Common myeloid progenitor, CD34-positive (primary cell): ENCODE data around the gene SSBP3.

ENCODE experiments used
- CTCF ChIA-PET: fragments of 350-600 bp; sonication (Branson Sonifier 250); formaldehyde crosslinking; loops from one replicate; lab custom pipeline; 2021; ENCODE audit warnings: antibody characterized with exemption; lab: Charles Lee
- POLR2A ChIA-PET: fragments of 350-600 bp; sonication (Branson Sonifier 250); formaldehyde crosslinking; loops from one replicate; lab custom pipeline; 2021; ENCODE audit warnings: antibody characterized with exemption; lab: Charles Lee
- DNase-seq, 3 donors: peaks; one replicate each; pipeline versions ENCODE4 v3.0.0 to v3.0.0-alpha.2; 2013
- H3K27ac ChIP-seq, 2 experiments: 1 replicate in 1 of 2; 2 replicates in 1 of 2; pipeline ENCODE4 v1.7.0; 2013; ENCODE audit warnings: inconsistent platforms in 2 of 2, low read length in 2 of 2, mild to moderate bottlenecking in 2 of 2, low read depth in 1 of 2, moderate library complexity in 1 of 2; ENCODE audit not compliant: severe bottlenecking in 2 of 2, insufficient read depth in 1 of 2, poor library complexity in 1 of 2
- H3K27me3 ChIP-seq, 5 experiments: replicated peaks in 2 of 5; 1 replicate in 3 of 5; 2 replicates in 2 of 5; pipeline versions ENCODE4 v1.6.1 to v1.7.0; 2013; ENCODE audit warnings: low read length in 4 of 5, mild to moderate bottlenecking in 2 of 5, moderate library complexity in 2 of 5, inconsistent platforms in 1 of 5; ENCODE audit not compliant: insufficient read depth in 5 of 5, control insufficient read depth in 4 of 5
- H3K36me3 ChIP-seq, 4 experiments: 1 replicate in 2 of 4; 2 replicates in 2 of 4; pipeline versions ENCODE4 v1.6.1 to v1.7.0; 2013; ENCODE audit warnings: low read length in 3 of 4, control low read depth in 1 of 4, mild to moderate bottlenecking in 1 of 4; ENCODE audit not compliant: control insufficient read depth in 4 of 4, insufficient read depth in 4 of 4
- H3K4me1 ChIP-seq, 4 experiments: 1 replicate in 3 of 4; 2 replicates in 1 of 4; pipeline versions ENCODE4 v1.6.1 to v1.7.1; 2013; ENCODE audit warnings: low read length in 3 of 4, mild to moderate bottlenecking in 3 of 4, control low read depth in 1 of 4, inconsistent platforms in 1 of 4, moderate library complexity in 1 of 4; ENCODE audit not compliant: control insufficient read depth in 4 of 4, insufficient read depth in 4 of 4; ENCODE audit errors: control extremely low read depth in 1 of 4
- H3K4me3 ChIP-seq, 7 experiments: 1 replicate in 4 of 7; 2 replicates in 3 of 7; pipeline versions ENCODE4 v1.5.1 to v1.7.0; 2013; ENCODE audit warnings: mild to moderate bottlenecking in 7 of 7, low read length in 6 of 7, moderate library complexity in 6 of 7, inconsistent platforms in 2 of 7, low read depth in 2 of 7, control low read depth in 1 of 7; ENCODE audit not compliant: insufficient read depth in 4 of 7, control insufficient read depth in 1 of 7; ENCODE audit errors: extremely low read depth in 1 of 7
- H3K9me3 ChIP-seq, 5 experiments: 1 replicate in 4 of 5; 2 replicates in 1 of 5; pipeline versions ENCODE4 v1.6.1 to v1.7.1; 2013; ENCODE audit warnings: low read length in 4 of 5, mild to moderate bottlenecking in 2 of 5, inconsistent platforms in 1 of 5, low read depth in 1 of 5, moderate library complexity in 1 of 5; ENCODE audit not compliant: control insufficient read depth in 4 of 5, insufficient read depth in 2 of 5; ENCODE audit errors: control extremely low read depth in 1 of 5
- WGBS: methylation state at CpG from one replicate; pipeline ENCODE4 v1.1.5; 2013; ENCODE audit not compliant: insufficient coverage; 5-methylcytosine and 5-hydroxymethylcytosine counted together

Gene SSBP3

DNA sequence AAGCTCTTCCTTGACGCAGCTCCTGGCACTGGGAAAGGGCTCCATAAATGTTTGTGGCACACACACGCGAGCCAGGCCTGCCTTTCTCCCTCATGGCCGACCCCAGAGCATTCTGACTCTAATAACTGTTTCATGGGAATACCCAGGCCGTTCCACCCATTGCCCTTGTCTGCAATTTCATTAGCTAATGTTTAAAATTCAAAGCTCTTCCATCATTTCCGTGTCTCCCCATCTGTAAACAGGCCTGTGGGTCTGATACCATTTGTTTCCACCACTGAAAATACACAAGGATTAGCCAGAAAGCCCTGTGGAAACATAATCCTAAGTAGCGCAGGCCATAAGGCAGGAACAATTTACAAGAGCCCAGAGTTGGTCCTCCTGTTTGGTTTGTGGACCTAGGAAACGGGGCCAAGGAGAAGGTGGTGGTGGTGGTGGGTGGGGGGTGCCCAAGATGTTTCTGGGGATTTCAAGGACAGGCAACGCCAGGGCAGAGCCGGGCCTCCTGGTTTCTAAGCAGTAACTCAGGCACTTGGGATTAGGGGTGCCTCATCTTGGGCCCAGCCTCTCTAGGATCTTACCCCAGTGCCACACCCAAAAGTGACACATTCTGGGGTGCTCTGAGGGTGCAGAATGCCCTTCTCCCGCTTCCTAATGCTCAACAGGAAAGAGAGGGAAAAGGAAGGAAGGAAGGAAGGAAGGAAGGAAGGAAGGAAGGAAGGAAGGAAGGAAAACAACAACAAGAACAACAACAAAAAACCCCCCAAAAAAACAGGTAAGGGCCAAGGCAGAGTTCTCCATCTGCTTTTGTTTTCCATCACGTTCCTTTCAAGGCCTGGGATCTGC lies 79.4 kb downstream of the SSBP3 start:
- Histone ChIP-seq H3K27me3 (no peaks in the 10 kb centered on the region), H3K4me3 (no peak overlapping the region), H3K9me3 (no peaks in the 10 kb centered on the region), H3K27ac (peak overlapping the region in 1 of 2 experiments; percentile 1), H3K4me1 (peaks cover 2 to 16% (median 8%) of the 10 kb centered on the region in 4 experiments), H3K36me3 (peaks cover 0 to 46% (median 10%) of the 10 kb centered on the region in 4 experiments)
- WGBS: 97% methylated on average over 10 of the region's 12 CpGs
- ChIA-PET POLR2A (no interaction called here), CTCF (interaction anchor here (0.6 to 1.6 kb wide), 2 partner anchors 9 to 31 kb away, joined by 3 to 5 read pairs; no protein-coding TSS in a partner anchor)
- DNase-seq: no peak

DNA sequence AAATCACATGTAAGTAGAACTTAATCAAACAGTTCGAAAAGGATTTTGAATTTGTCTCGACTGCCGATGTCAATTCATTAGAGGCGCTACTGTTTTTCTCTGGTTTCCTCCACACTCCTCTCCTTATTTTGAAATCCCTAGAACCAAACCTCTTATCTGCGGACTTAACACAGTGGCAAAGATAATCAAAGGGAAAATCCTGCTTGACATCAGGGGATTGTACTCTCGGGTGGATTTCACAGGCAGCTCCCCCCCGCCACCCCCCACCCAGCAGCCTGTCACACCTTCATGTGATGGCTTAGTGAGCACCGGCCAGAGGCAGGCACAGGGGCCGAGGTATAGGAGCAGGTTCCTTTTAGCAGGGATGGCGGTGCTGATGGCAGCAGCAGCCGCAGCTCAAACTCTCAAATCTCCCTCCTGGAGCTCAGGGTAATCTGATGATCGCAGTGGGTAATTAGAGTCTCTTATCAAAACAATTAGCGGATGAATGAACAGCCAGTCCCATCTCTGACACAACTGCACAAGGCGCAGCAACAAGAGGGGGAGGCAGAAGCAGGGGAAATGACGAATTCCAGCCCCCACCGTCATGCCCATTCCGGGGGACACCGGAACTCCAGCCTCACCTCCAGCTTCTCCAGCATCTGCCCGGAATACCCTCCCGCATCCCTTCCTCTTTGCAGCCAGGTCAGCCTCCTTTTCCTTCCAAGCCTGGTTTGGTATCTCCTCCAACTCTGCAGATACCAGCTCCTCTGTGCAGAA lies 80.3 kb downstream of the SSBP3 start:
- no peak for DNase-seq
- peaks cover 0 to 7% (median 2%) of the 10 kb centered on the region in 4 experiments for H3K4me1 ChIP-seq
- H3K27ac ChIP-seq: no peak overlapping the region
- H3K9me3 ChIP-seq: no peaks in the 10 kb centered on the region
- 95% methylated on average over 15 of the region's 20 CpGs for WGBS
- ChIA-PET POLR2A (no interaction called here), CTCF (interaction anchor here (0.6 to 1.6 kb wide), 4 partner anchors 7 to 32 kb away, joined by 3 to 6 read pairs (median 4); no protein-coding TSS in a partner anchor)
- H3K36me3 ChIP-seq: peaks cover 2 to 50% (median 11%) of the 10 kb centered on the region in 4 experiments
- no peak overlapping the region for H3K4me3 ChIP-seq
- no peaks in the 10 kb centered on the region for H3K27me3 ChIP-seq

DNA sequence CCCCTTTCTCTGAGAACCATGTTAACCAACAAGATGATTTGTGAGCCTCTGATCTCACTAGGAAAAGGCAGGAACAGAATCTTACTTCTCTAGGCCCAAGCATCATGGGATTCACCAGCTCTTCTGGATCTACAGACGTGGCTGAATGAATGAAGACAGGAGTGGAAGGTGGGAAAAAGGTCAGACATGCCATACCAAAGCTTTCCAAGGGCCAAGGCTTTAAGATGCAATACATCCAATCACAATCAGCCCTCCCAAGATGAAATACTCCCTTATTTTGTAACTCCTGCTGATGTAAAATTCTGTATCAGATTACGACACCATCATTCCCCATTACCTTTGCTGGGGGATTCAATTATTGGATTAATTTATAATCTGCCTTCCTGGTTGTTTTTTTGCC lies 80.9 kb downstream of the SSBP3 start:
- H3K27me3 ChIP-seq: no peaks in the 10 kb centered on the region
- WGBS: 100% methylated on average over 1 of the region's 2 CpGs
- H3K4me1 ChIP-seq: peaks cover 0 to 5% (median 2%) of the 10 kb centered on the region in 4 experiments
- no peak for DNase-seq
- H3K4me3 ChIP-seq: no peak overlapping the region
- ChIA-PET POLR2A (no interaction called here), CTCF (interaction anchor here (0.9 to 1.6 kb wide), 3 partner anchors 8 to 13 kb away, joined by 3 to 6 read pairs (median 5); no protein-coding TSS in a partner anchor)
- no peaks in the 10 kb centered on the region for H3K9me3 ChIP-seq
- H3K27ac ChIP-seq: no peak overlapping the region
- H3K36me3 ChIP-seq: peaks cover 2 to 53% (median 13%) of the 10 kb centered on the region in 4 experiments

DNA sequence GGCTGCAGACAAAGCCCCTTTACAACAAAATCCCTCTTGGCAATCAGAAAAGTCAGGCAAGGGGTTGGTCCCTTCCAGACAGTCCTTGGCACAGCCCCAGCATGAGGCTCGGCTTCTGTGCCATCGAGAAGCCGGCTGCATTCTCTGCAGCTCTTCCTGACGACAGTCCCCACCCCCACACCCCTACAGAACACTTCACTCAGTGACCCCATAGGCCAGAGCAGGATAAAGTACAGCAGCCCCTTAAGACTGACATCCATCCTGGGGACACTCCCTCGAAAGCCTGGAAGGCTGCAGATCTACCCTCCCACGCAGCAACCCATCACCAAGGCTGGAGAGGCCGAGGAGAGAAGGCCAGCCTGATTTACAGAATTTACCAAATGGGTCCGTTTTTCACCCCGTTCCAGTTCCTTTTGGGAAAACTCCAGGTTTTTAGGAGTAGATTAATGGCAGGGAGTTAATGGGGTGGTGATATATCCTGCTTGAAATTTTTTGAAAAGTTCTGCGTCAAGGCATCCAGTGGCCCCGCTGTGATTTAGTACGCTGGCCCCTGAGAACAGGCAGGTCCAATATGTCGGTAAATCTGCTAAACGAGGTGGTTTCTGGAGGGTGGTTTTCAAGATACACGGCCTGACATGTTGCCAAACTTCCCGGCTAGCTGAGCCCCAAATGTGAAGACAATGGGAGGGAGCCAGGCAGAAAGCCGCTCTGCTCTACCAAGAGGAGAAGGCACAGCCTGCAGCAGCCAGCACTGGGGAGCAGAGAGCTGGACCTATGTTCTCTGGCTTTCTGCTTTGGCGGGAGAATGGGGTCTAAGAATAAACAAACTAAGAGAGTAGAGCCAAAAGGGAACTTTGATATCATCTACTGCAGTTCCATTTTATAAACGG lies 81.7 kb downstream of the SSBP3 start:
- 95% methylated on average over 19 of the region's 19 CpGs for WGBS
- no peak overlapping the region for H3K4me3 ChIP-seq
- H3K27ac ChIP-seq: no peak overlapping the region
- peaks cover 0 to 5% (median 1%) of the 10 kb centered on the region in 4 experiments for H3K4me1 ChIP-seq
- ChIA-PET CTCF (interaction anchor here (0.9 to 2.4 kb wide), 3 partner anchors 9 to 12 kb away, joined by 3 to 10 read pairs (median 6); no protein-coding TSS in a partner anchor), POLR2A (no interaction called here)
- no peaks in the 10 kb centered on the region for H3K9me3 ChIP-seq
- DNase-seq: no peak
- no peaks in the 10 kb centered on the region for H3K27me3 ChIP-seq
- H3K36me3 ChIP-seq: peaks cover 2 to 59% (median 13%) of the 10 kb centered on the region in 4 experiments

DNA sequence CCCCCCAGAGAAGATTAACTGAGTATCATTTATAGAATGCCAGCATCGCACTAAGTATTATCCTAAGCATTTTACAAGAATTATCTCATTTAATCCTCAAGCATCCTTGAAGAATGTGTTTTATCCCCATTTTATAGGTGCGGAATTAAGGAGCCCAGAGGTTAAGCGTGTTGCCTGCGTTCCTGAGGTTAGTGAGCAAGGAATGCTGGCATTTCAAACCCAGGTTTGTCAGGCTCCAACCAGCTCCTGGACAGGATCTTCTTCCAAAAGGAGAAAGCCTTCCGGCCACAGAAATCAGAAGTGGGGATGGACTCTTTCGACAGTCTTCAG lies 82.3 kb downstream of the SSBP3 start:
- ChIA-PET POLR2A (no interaction called here), CTCF (interaction anchor here (0.7 to 2.4 kb wide), 2 partner anchors 11 to 24 kb away, joined by 3 to 10 read pairs; no protein-coding TSS in a partner anchor)
- H3K27ac ChIP-seq: no peak overlapping the region
- H3K4me3 ChIP-seq: no peak overlapping the region
- DNase-seq: no peak
- 90% methylated on average over 6 of the region's 6 CpGs for WGBS
- peaks cover 0 to 2% (median 0%) of the 10 kb centered on the region in 4 experiments for H3K4me1 ChIP-seq
- H3K9me3 ChIP-seq: no peaks in the 10 kb centered on the region
- H3K36me3 ChIP-seq: peaks cover 2 to 62% (median 13%) of the 10 kb centered on the region in 4 experiments
- H3K27me3 ChIP-seq: no peaks in the 10 kb centered on the region

DNA sequence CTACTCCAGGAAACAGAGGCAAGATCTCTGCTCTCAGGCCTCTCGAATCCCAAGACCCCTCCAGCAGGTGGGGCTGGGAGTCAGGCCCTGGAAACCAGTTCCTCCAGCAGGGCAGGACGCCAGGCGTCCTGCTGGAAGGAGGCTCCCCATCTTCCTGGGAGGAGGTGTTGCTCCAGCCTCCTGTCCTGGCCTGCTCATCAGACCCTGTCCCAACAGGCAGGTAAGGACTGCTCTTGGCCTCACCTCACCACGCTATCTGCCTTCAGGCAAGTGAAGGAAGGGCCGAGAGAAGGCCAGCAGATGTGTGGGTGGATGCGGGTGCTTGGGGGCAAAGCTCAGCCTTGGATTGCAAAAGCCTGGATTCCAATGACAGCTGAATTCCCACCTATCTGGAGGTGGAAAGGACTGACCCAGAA lies 82.9 kb downstream of the SSBP3 start:
- POLR2A ChIA-PET: no interaction called here
- whole genome bisulfite sequencing: 94% methylated on average over 6 of the region's 6 CpGs
- H3K9me3 ChIP-seq: no peaks in the 10 kb centered on the region
- H3K36me3 ChIP-seq: peaks cover 2 to 59% (median 12%) of the 10 kb centered on the region in 4 experiments
- CTCF ChIA-PET: interaction anchor here (0.7 to 2.4 kb wide), 3 partner anchors 9 to 24 kb away, joined by 3 to 10 read pairs (median 4); no protein-coding TSS in a partner anchor
- DNase-seq: no peak
- peak overlapping the region in 1 of 2 experiments; percentile 22 for H3K27ac ChIP-seq
- H3K4me1 ChIP-seq: peaks cover 0 to 2% (median 0%) of the 10 kb centered on the region in 4 experiments
- no peak overlapping the region for H3K4me3 ChIP-seq
- no peaks in the 10 kb centered on the region for H3K27me3 ChIP-seq
